DND-41 (cell line): Measurements from ENCODE around the gene KAT6B.
"Not testable (repeated sequence)": the region's sequence is repeated elsewhere in the genome, so short reads cannot be mapped to it uniquely, and the experiment has no call there.

ENCODE experiments used
- ATAC-seq: fragments of 200-7000 bp; cut with Tn5 transposase; 3 replicates; pipeline ENCODE4 v1.9.1; 2021; ENCODE audit warnings: low read depth; ENCODE audit not compliant: insufficient read depth
- DNase-seq: peaks from one replicate; pipeline ENCODE4 v3.0.0-alpha.2; 2020
- H2AFZ ChIP-seq: 2 replicates; pipeline ENCODE4 v1.6.0; 2012; ENCODE audit warnings: low read depth, low read length
- H3K27ac ChIP-seq: 2 replicates; pipeline ENCODE4 v1.5.1; 2012; ENCODE audit warnings: low read length, inconsistent platforms
- H3K27me3 ChIP-seq: fragments of 200-600 bp; sonication (generic); 2 replicates; pipeline ENCODE4 v1.6.0; 2012; ENCODE audit warnings: low read length, mild to moderate bottlenecking, inconsistent platforms; ENCODE audit not compliant: insufficient read depth, poor library complexity
- H3K36me3 ChIP-seq: 2 replicates; pipeline ENCODE4 v1.5.1; 2012; ENCODE audit warnings: low read length, inconsistent platforms; ENCODE audit not compliant: insufficient read depth
- H3K4me1 ChIP-seq: 2 replicates; pipeline ENCODE4 v1.5.1; 2012; ENCODE audit warnings: mild to moderate bottlenecking, low read length; ENCODE audit not compliant: insufficient read depth
- H3K4me2 ChIP-seq: 2 replicates; pipeline ENCODE4 v1.6.0; 2012; ENCODE audit warnings: mild to moderate bottlenecking, moderate library complexity, low read length, inconsistent platforms; ENCODE audit not compliant: insufficient read depth
- H3K4me3 ChIP-seq, 2 experiments: fragments of 200-600 bp in 1 of 2; shearing (Covaris generic) in 1 of 2; 2 replicates each; pipeline ENCODE4 v1.5.1; 2012 to 2016; ENCODE audit warnings: inconsistent platforms in 2 of 2, low read length in 2 of 2, mild to moderate bottlenecking in 2 of 2, low read depth in 1 of 2, moderate library complexity in 1 of 2
- H3K79me2 ChIP-seq: 2 replicates; pipeline ENCODE4 v1.6.0; 2012; ENCODE audit warnings: low read length, inconsistent platforms; ENCODE audit not compliant: insufficient read depth
- H3K9ac ChIP-seq: 2 replicates; pipeline ENCODE4 v1.6.0; 2012; ENCODE audit warnings: low read depth, mild to moderate bottlenecking, inconsistent platforms, low read length, moderate library complexity
- H3K9me3 ChIP-seq: 2 replicates; pipeline ENCODE4 v1.5.1; 2012; ENCODE audit warnings: low read length, moderate library complexity, mild to moderate bottlenecking, inconsistent platforms; ENCODE audit not compliant: insufficient read depth, severe bottlenecking
- H4K20me1 ChIP-seq: 2 replicates; pipeline ENCODE4 v1.6.0; 2012; ENCODE audit warnings: low read length; ENCODE audit not compliant: insufficient read depth
- CTCF ChIP-seq: IDR thresholded peaks from 2 replicates; pipeline ENCODE4 v1.5.1; 2012; ENCODE audit warnings: borderline replicate concordance, low read length, moderate library complexity, mild to moderate bottlenecking; ENCODE audit not compliant: poor library complexity, severe bottlenecking; ENCODE audit errors: extremely low read depth
- EZH2 ChIP-seq: IDR thresholded peaks from 3 replicates; pipeline ENCODE4 v1.6.1; 2012; ENCODE audit warnings: borderline replicate concordance, low read depth, mild to moderate bottlenecking, moderate library complexity, low read length, inconsistent platforms; ENCODE audit not compliant: severe bottlenecking

Gene KAT6B

GRCh38 chr10:74890460-74890859 lies 64.1 kb downstream of the KAT6B start:
- Histone ChIP-seq H2AFZ (no peak overlapping the region), H3K4me1 (no peaks in the 10 kb centered on the region), H3K4me2 (no peak overlapping the region), H3K9me3 (no peaks in the 10 kb centered on the region), H4K20me1 (peaks cover 19% of the 10 kb centered on the region; the same call in 1 of the 2 replicates), H3K9ac (no peak overlapping the region), H3K27ac (no peak overlapping the region), H3K4me3 (no peak overlapping the region), H3K36me3 (no peaks in the 10 kb centered on the region), H3K79me2 (peaks cover 14% of the 10 kb centered on the region; the same call in 1 of the 2 replicates), H3K27me3 (no peaks in the 10 kb centered on the region)
- no peak for DNase-seq
- TF ChIP-seq EZH2 (no peak), CTCF (no peak)
- ATAC-seq = no peak

- Histone ChIP-seq H3K27me3 (no peaks in the 10 kb centered on the region), H3K4me1 (no peaks in the 10 kb centered on the region), H3K4me3 (no peak overlapping the region), H4K20me1 (peaks cover 16% of the 10 kb centered on the region; the same call in 1 of the 2 replicates), H3K79me2 (peaks cover 14% of the 10 kb centered on the region; the same call in 1 of the 2 replicates), H3K9ac (no peak overlapping the region), H3K27ac (no peak overlapping the region), H3K36me3 (no peaks in the 10 kb centered on the region), H2AFZ (no peak overlapping the region), H3K9me3 (no peaks in the 10 kb centered on the region), H3K4me2 (no peak overlapping the region)
- DNase-seq (no peak), ATAC-seq (no peak)
- TF ChIP-seq CTCF = no peak
- TF ChIP-seq EZH2 = no peak
Observed at GRCh38 chr10:74891053-74891452, 64.7 kb downstream of the KAT6B start.

- Histone ChIP-seq H3K4me3 (no peak overlapping the region), H3K4me2 (no peak overlapping the region), H3K27ac (no peak overlapping the region), H3K27me3 (no peaks in the 10 kb centered on the region), H3K4me1 (no peaks in the 10 kb centered on the region), H2AFZ (no peak overlapping the region), H4K20me1 (peaks cover 8% of the 10 kb centered on the region; the same call in 1 of the 2 replicates), H3K79me2 (peaks cover 8% of the 10 kb centered on the region; the same call in 1 of the 2 replicates), H3K36me3 (no peaks in the 10 kb centered on the region), H3K9ac (no peak overlapping the region), H3K9me3 (no peaks in the 10 kb centered on the region)
- DNase-seq (no peak), ATAC-seq (peak; percentile 56; the same call in 2 of the 3 replicates)
- TF ChIP-seq EZH2 (no peak), CTCF (no peak)
Observed at GRCh38 chr10:74892839-74893238, 66.4 kb downstream of the KAT6B start.

GRCh38 chr10:74893329-74893728 lies 66.9 kb downstream of the KAT6B start:
- H3K27me3 ChIP-seq, H3K79me2 ChIP-seq, H3K27ac ChIP-seq, H3K4me3 ChIP-seq, ATAC-seq, H3K9me3 ChIP-seq, H4K20me1 ChIP-seq, DNase-seq, H3K4me1 ChIP-seq, H3K9ac ChIP-seq, H2AFZ ChIP-seq, H3K4me2 ChIP-seq, H3K36me3 ChIP-seq: not testable (repeated sequence)
